Limb (tissue), 2 donors: ENCODE measurements around the gene GJA10.

Experiments
- DNase-seq, 2 donors: peaks; one replicate each; pipeline ENCODE4 v3.0.0-alpha.2; 2016; ENCODE audit errors: extremely low spot score in 2 of 2

Gene GJA10

DNA sequence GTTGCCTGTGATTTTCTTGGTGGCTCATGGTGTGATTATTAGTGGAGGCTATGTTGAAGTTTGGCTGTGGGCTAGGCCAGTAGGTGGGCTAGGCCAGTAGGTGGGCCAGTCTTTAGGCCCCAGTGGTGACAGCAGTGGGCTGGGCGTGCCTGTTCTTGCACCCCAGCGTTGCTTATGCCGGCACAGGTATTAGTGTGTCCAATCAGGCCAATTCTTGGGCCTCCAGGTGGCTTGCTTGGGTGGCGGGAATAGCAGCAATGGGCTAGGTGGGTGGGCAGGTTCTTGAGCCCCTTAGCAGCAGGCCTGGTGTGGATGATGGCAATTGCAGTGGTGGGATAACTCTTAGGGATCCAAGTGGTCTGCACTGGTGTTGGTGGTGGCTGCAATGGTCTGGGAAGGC lies 22.9 kb downstream of the GJA10 start:
- DNase-seq, result no peak

DNA sequence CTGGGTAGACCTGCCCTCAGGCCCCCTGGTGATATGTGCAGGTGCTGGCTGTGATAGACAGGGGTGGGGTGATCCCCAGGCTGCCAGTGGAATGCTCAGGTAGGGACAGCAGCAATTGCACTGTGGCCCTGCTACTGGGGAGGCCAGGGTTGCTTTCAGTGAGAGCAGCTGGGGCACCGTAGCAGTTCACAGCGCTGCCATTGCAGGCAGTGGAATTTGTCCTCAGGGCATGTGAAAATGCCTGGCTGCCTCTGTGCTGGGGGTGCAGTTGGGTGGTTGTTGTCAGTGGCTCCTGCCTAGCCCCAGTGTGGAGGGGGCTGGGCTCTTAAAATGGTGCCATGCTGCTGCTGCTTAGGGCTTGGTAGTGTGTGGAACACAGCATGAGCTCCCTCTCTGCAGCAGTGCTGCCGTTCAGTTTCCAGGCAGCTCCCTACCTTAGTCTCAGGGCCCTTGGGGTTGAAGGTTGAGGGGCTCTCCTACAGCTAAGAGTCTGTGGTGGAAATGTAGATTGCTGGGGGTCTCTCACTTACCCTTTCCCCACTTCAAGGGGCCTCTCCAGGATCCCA lies 23.6 kb downstream of the GJA10 start:
- DNase-seq, result no peak

DNA sequence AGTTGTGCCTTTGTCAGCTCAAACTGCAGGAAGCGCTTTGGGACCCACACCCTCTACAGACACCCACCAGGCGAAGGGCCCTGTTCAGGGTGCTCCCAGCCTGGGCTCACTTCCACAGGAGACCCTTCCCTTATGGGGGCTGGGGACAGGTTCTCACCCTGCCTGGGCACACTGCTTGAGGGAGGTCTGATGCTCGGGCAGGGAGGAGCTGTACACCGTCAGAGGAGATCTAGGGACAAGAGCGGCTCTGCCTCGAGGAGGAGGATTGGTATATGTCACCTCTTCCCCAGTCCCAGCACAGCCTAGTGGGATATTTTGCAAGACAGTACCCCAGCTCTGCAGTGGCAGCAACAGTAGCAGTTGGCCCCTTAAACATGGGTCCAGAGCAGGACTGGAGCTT lies 26.9 kb downstream of the GJA10 start:
- no peak for DNase-seq

DNA sequence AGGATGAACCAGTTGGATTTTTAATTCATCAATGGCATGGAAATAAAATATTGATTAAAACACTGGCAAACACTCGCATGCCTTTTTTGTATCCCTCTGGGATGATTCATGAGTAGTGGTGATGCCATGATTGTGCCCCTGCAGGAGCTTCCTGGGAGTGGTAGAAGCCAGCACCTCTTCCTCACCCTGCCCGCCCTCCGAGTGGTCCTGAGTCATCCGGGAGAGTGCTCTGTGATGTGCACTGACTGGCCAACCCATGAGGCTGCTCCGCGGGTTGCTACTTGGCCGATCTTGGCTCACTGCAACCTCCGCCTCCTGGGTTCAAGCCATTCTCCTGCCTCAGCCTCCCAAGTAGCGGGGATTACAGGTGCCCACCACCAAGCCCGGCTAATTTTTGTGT lies 27.4 kb downstream of the GJA10 start:
- DNase-seq, result no peak

DNA sequence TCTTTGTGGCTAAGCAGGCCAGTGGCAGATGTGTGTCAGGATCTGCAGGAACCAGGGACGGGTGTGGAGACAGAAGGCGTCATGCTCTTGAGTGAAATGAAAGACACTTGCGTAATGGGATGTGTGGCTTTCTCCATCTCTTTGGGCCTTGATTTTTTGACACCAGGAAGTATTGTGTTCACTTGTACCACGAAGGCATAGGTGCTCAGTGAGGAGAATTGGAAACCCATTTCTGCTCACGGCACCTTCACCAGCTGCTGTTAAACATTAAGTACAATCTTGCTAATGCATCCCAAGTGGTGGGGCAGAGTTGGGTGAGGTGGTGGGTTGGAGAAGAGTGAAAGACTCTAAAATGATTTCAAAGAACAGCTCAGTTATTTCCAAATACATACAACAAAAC lies 30.0 kb downstream of the GJA10 start:
- DNase-seq, result no peak

DNA sequence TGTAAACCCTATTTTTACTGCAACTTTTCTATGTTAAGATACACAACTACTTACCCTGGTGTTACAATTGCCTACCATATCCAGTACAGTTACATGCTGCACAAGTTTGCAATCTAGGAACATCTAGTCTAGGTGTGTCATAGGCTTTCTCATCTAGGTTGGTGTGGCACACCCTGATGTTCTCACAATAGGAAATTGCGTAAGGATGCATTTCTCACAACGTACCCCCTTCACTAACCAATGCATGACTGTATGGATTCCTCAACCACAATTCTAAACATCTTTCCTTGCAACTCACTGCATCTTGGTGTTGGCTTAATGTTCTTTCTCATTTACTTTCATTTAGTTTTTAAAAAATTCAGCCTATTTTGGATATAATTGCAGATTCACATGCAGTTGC lies 31.6 kb downstream of the GJA10 start:
- DNase-seq, result no peak

DNA sequence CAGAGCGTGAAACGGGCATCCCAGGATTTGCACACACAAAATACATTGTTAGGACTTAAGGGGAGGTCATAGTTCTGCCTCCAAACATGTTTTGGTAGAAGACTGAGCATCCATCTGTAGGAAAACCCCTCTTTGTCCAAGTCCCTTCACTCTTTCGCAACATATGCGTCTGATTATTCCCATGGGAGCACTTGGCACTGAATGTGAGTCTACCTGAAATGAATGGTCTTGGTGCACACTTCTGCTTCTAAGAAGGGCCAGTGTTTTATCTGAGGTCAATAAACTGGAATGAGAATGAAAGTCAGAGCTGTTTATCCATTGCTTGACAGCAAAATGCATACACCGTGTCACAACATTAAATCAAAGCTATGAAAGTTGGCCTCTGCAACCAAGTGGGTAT lies 33.0 kb downstream of the GJA10 start:
- DNase-seq, result no peak

DNA sequence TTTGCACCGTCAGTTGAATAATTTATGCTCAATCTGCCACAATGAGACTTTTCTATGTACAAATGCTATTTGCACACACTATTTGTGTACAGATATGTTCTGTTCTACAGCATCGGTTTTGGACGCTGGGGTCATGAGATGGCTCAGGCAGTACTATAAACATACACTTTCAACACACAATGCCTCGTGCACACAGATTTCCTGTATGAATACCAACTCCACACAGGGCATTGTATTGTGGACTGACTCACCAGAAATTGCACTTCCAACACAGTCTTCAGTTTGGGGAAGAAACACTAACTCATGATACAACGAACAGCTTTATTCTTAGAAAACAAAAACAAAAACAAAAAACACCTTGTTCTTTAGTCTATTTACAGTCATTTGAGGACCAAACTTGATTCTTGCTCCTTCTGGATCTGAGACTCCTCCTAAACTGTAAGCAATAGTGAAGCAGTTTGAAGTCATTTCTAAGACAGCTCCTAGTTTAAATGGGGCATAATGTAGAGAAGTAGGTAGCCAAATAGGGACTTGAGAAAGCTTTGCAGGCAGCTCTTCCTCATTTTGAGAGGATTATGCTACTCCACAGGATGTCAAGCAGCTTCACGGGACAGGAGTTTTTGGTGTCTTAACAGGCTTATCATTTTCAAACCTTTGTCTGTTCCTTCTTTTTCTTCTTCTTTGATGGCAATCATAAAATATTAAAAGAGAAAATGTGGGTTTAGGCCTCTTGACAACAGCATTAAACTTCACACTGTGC lies 33.7 kb downstream of the GJA10 start:
- no peak for DNase-seq

DNA sequence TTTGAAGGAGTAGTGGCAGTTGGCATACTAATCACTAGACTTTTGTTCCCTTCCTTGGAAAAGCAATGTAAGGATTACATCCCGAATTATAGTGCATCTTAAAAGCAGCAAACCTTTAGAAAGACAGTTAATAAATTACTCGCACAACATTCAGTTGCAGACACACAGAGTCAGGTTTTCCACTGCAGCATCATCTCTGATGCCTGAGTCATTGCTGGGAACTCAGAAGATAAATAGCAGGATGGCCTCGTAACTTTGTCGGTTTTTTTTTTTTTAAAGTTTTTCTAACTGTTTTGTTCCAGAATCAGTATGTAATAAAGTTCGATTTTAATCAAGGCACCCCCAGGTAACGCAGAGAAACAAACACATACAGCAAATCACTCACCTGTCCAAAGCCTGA lies 34.3 kb downstream of the GJA10 start:
- DNase-seq, result no peak

DNA sequence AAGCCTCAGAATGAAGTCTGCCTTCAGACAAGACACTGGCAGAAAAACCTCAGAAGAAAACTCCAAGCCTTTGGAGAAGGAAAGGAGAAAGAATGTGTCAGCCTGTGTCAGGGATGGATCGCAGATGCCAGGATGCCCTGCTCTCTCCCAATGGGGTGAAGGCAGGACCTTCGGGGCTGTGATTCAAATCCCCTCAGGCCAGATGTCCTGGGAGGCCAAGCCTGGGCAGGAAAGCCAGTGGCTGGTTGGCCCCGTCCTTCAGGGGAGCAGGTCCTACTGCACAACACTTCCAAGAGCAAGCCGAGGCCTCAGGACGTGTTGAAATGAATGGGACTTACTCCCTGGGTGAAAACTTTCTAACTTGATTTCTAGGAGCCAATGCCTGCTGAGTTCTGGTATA lies 36.5 kb downstream of the GJA10 start:
- no peak for DNase-seq

DNA sequence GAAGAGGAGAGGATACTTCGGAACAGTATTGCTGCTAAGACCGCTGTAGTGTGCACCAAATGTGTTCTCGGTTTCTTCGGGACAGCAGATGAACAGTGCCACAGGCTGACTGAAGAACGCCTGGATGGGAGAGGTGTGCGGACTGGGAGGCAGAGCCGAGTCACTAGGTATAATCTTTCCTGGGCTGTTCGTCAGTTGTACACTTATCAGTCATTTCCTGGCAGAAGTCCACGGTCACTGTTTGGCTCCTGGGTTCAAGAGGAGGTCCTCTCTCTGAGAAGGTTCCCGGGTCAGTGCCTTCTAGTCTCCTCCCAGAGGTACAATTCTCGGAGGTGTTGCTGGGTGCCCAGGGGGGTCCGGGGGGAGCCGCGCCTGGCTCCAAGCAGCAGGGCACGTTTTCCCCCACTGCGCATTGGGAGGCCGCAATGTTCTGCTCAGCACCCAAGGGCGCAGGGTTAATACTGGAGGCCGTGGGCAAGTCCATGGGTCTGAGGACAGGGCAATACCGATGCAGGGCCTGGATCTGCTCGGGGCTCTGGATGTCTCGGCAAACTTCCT lies 38.1 kb downstream of the GJA10 start:
- DNase-seq, result no peak

DNA sequence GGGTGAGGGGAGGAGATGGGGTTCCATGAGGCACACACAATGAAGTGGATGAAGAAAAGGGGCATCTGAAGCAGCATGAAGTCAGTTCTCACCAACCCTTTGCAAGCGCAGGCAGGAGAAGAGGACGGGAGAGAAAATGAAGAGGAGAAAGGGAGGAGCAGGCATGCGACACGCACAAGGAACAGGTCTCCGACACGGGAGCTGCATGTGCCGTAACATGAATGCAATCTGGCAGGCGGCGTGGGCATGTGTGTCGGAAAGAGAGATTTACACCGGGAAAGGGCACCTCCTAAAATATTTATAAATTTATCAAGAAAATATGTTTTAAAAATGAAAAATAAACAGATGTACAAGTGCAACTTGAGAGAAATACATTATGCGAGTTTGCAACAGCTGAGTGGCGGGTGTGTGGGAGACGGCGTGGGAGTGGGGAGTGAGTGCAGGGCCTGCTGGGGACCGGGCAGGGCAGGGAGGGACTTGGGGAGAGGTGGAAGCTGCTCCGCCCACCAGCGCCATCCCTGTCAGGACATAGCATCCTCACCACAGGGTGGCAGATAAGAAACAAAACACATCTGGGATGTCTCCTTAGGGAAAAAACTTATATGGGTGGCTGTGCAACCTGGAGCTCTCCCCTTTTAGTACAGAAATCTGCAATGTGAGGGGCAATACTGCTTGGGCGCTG lies 40.6 kb downstream of the GJA10 start:
- no peak for DNase-seq

DNA sequence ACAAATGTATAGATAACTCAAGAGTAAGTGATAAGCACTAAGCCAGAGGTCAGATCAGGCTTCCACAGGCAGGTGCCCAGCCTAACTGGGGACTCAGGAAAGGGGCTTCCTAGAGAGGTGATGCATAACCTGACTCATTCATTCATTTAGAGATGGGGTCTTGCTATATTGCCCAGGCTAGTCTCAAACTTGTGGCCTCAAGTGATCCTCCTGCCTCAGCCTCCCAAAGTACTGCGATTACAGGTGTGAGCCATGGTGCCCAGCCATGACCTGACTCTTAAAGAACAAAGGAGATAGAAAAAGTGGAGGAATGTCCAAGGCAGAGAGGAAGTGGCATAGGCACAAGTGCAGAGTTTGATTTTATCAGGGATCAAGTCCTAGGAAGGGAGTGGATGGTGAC lies 41.9 kb downstream of the GJA10 start:
- DNase-seq, result no peak

DNA sequence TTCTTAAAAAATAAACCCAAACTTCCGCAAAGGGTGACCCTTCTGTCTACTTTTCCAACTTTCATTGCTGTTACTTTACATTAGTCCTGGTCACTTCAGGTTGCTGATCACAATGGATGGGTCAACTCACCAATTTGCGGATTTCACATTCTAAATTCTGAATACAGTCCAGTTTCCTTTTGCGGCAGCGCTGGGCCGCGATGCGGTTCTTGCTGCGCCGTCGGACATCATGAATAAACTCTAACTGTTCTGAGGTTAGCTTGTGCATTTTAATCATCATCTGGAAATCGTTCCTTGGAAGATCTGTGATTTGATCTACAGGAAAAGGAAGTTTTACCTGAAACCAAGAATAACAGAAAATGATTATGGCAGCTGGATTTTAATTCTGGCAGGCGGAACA lies 43.7 kb downstream of the GJA10 start:
- DNase-seq, result no peak

DNA sequence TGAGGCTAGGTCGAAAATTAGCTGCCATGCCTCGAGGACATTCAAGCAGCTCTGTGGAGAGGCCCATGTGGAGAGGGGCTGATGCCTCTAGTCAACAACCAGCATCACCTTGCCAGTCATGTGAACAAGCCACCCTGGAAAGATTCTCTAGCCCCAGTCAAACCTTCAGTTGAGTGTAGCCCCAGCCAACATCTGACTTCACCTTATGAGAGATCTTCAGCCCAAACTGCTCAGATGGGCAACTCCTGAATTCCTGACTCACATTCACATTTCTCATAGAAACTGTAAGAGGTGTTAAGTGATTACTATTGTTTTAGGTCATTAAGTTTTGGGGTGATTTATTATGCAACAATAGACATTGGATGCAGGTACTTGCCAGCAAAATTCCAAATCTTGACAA lies 44.9 kb downstream of the GJA10 start:
- no peak for DNase-seq

DNA sequence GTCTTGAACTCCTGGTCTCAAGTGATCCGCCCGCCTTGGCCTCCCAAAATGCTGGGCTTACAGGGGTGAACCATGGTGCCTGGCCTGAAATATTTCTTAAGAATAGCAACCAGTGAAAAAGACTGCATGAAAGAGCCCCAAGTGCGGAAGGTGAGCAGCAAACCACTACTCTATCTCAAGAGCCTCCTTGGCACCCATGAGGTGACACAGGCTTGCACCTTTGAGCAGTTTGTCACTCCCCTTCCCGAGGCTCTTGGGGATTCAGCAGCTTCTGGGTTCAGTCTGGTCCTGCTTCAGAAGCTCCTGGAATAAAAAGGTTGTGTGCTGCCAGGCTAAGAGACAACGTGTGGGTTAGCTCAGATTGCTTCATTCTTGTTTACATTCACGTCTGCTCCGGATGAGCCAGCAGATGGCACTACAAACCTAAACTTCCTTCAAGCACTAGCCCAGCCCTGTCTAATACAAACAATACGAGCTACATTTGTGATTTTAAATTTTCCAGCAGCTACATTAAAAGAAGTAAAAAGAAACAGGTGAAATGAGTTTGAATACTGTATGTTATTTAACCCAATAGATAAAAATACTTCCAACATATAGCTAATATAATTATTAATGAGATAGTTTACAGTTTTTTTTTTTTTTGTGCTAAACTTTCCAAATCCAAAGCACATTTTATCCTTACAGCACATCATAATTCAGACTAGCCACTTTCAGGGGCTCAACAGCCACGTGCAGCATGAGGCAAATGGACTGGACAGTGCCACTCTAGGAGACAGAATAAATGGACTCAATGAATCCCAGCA lies 46.2 kb downstream of the GJA10 start:
- DNase-seq, result peak; percentile 78 to 81

DNA sequence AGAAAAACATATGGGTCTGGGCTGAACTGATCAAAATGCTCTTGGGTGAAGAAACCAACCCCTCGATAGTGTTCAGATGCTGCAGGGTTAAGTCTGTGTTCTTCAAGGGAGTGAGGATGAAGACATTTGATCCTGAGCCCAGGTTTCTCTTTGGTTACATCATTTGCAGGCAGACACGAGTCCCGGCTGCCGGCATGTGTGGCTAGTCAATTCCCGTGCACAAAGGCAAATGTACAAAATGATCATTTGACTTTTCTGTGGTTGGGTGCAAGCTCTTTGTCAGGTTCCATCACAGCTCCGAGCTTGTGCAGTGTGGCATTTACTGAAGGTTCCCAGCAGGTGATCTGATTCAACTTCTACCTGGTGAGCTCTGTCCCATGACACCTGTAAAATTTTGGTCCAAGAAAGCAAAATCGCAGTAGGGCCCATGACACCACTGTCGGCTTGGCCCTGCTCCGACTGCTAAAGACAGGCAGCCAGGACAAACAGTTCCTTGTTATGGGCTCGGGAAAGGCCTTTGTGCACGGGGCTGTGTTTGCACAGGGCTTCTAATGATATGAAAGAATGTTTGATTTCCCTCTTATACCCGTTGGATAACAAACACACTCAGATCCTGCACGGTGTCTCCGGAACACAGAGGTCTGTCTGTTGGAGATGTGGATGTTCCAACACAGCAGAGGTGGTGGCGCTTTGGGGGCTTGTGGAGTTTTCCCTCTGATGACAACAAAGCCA lies 46.9 kb downstream of the GJA10 start:
- DNase-seq, result peak in 1 of 2 donors; percentile 40

DNA sequence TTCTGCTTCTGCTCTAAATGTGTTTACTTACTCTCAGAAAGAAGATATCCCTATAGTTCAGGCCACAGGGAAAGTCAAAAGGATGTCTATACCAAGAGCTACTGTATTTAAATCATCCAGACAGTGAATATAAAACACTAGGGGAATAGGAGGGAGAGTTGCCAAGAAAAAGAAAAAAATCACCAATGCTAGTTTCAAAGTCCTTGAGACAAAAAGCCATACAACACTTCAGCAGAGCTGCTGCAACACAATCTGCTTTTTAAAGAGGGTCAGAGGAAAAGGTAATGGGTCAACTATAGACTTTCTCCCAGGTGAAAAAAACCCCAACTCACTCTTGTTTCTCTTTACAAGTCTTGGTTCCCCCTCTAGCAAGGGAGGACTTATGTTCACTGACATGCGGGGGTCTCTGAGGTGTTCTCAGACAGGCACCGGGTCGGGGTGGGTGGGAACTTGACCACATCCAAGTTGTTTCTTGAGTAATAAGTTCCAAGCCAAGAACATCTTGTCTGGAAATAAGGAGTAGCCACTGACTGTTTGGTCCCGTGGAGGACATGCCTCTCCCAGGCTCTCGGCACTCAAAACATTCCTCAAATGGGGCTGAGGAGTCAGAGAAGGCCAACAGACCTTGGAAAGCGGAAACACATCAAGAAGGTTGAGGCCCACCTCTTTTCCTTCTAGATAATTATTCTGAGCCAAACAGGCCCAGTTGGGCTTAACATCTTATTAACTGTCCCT lies 47.7 kb downstream of the GJA10 start:
- no peak for DNase-seq

DNA sequence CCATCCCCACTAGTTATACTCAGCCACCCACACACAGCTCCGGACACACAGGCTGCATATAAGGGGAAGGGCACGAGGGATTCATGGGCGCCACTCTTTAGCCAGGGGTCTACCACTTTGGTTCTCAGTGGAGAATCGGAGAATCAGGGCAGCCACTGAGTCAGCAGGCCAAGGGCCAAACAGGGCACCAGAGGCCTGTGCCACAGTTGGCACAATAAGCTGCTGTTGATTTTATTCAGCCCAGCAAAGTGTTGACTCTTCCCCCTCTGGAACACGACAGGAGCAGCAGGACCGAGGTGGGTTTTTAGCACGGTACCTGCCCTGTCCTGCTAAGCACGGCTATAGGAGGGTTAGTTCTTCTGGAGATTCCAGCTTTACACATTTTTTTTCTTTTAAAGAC lies 48.3 kb downstream of the GJA10 start:
- no peak for DNase-seq

DNA sequence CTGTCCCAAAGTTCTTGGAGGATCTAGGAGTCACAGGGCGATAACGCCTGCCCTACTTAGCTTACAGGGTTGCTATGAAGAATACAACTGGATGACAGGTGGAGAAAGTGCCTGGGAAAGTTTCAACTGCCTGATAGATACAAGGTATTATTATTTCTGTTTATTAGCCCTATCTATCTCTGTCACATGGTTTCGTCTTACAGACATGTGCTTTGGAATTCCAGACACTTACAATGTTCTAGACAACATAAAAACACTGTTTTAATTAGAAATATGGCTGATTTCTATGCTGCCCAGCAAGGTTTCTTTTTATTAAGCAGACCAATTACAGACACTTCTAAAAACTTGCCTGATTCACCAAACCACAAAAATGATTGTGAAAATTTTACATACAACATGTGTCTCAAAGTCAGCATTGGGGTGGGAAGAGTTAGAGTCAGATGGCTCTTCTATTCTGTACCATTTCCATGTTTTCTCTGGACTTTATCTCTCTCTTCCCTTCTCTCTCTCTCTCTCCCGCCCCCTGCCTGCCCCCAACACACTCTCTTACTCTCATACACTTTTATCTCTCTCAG lies 50.0 kb downstream of the GJA10 start:
- no peak for DNase-seq
